ENCODE results near the gene CAMSAP2. TPM values are rescaled to one million over a fixed set of nuclear protein-coding genes. Genes with fewer than 3 reads are reported as not detected.

Gene CAMSAP2
- total and polyA plus RNA-seq, 12 donors: 7.0 to 47.1 (median 38.1) TPM

DNA sequence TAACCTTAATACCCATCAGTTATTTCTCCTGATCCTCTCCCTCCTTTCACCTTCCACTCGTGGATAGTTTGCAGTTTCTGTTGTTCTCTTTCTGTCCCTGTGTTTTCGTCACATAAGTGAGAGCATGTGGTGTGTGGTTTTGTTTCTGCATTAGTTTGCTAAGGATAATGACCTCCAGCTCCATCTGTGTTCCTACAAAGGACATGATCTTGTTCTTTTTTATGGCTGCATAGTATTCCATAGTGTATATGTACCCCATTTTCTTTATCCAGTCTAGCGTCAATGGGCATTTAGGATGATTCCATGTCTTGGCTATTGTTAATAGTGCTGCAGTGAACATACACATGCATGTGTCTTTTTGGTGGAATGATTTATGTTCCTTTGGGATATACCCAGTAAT, 97.5 kb downstream of the CAMSAP2 start:
- ATAC-seq: no peak
- H3K27ac ChIP-seq: no peak overlapping the region
- DNase-seq: no peak
- H3K9me3 ChIP-seq: peaks cover 0 to 17% (median 0%) of the 10 kb centered on the region in 11 donors
- H3K27me3 ChIP-seq: no peaks in the 10 kb centered on the region
- no peak overlapping the region for H3K4me3 ChIP-seq
- peaks cover 0 to 38% (median 0%) of the 10 kb centered on the region in 9 donors for H3K36me3 ChIP-seq
- TF ChIP-seq CTCF (IDR thresholded peaks at IDR 0.05): no peak
- WGBS, 2 donors: 98 to 100% methylated on average over 3 of the region's 3 CpGs
- intact Hi-C loops (cut with DNase I): loop anchor here in 7 of 10 donors (2.0 to 10.0 kb wide), 4 partner anchors 211 to 271 kb away; partner anchors contain the start of gene KIF14 (in 6 of the 7)
- peaks cover 0 to 5% (median 0%) of the 10 kb centered on the region in 9 donors for H3K4me1 ChIP-seq

DNA sequence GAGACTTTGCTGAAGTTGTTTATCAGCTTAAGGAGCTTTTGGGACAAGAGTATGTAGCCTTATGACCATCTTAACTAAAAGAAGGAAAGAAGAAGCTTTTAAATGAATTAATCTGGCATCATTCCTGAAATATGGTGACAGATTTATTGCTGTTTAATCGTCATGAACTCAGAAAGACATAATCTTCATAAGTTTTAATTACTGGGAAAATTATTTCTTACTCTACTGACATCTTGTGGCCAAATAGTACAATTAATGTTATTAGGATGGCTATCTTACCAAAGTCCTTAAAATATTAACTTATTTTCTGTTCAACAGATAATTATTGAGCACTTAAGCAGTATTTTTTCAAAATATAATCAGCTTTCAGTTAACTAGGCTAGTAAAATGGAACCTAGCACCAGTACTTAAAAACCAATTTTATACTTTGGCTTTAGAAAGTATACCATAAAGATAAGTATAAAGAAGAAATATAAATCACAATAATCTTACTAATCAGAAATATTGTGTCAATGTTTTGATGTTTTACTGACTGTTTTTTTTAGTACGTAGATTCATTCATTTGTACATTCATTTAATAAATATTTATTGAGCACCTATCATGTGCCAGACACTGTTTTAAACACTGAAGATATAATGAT, 99.4 kb downstream of the CAMSAP2 start:
- intact Hi-C loops (cut with DNase I): loop anchor here in 7 of 10 donors (2.0 to 10.0 kb wide), 4 partner anchors 213 to 273 kb away; partner anchors contain the start of gene KIF14 (in 7 of the 7)
- ATAC-seq (no peak), DNase-seq (no peak)
- peaks cover 0 to 45% (median 0%) of the 10 kb centered on the region in 9 donors for H3K36me3 ChIP-seq
- no peaks in the 10 kb centered on the region for H3K27me3 ChIP-seq
- peak in 8 of 9 donors; percentile 38 to 68 (median 57) for TF ChIP-seq CTCF (IDR thresholded peaks at IDR 0.05)
- H3K27ac ChIP-seq: no peak overlapping the region
- no peak overlapping the region for H3K4me3 ChIP-seq
- H3K9me3 ChIP-seq: peaks cover 0 to 17% (median 0%) of the 10 kb centered on the region in 11 donors
- H3K4me1 ChIP-seq: peaks cover 0 to 5% (median 0%) of the 10 kb centered on the region in 9 donors
- 48 to 58% methylated on average over 2 of the region's 2 CpGs for WGBS, 2 donors

- Histone ChIP-seq H3K9me3 (peaks cover 0 to 17% (median 0%) of the 10 kb centered on the region in 11 donors), H3K4me3 (no peak overlapping the region), H3K4me1 (peaks cover 0 to 5% (median 0%) of the 10 kb centered on the region in 9 donors), H3K27ac (no peak overlapping the region), H3K36me3 (peaks cover 0 to 45% (median 0%) of the 10 kb centered on the region in 9 donors), H3K27me3 (no peaks in the 10 kb centered on the region)
- WGBS, 2 donors: 79 to 84% methylated on average over 3 of the region's 3 CpGs
- intact Hi-C loops (cut with DNase I): loop anchor here in 6 of 10 donors (2.0 to 10.0 kb wide), 4 partner anchors 214 to 274 kb away; partner anchors contain the start of gene KIF14 (in 6 of the 6)
- DNase-seq (no peak), ATAC-seq (no peak)
- TF ChIP-seq CTCF (IDR thresholded peaks at IDR 0.05): no peak
Measured at GRCh38 chr1:200838676-200839445, 100.2 kb downstream of the CAMSAP2 start.

DNA sequence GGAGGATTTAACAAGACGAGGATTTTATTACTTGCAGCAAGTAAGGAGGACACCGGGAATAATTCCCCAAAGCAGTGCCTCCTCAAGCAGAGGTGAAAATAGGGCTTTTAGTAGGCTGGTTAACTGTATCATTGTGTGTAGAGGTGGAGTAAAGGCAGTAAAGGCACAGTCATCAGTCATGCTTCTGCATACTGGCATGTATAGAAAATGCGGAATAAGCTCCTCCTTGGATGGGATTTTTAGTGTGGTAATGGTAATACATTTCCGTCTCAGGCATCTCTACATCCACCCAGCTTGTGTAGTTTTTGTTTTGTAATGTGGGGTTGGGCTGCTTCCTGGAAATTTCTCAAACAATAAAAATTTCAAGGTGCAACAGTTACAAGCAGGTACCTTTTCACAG, 106.7 kb downstream of the CAMSAP2 start:
- Histone ChIP-seq H3K4me3 (no peak overlapping the region), H3K27ac (no peak overlapping the region), H3K36me3 (peaks cover 0 to 92% (median 38%) of the 10 kb centered on the region in 9 donors), H3K27me3 (no peaks in the 10 kb centered on the region), H3K4me1 (no peaks in the 10 kb centered on the region), H3K9me3 (no peaks in the 10 kb centered on the region)
- no peak for ATAC-seq
- intact Hi-C loops (cut with DNase I): no loop called here
- no peak for DNase-seq
- 95% methylated on average over 4 of the region's 4 CpGs for WGBS, 2 donors
- no peak for TF ChIP-seq CTCF (IDR thresholded peaks at IDR 0.05)
